ENCODE data around the gene HHIPL2. TPM values are rescaled to one million over a fixed set of nuclear protein-coding genes. Genes with fewer than 3 reads are reported as not detected.
"Not testable (repeated sequence)": the region's sequence is repeated elsewhere in the genome, so short reads cannot be mapped to it uniquely, and the experiment has no call there.

The HHIPL2 gene
- polyA plus RNA-seq, 3 donors, result 0.24 TPM; not detected in 2

DNA sequence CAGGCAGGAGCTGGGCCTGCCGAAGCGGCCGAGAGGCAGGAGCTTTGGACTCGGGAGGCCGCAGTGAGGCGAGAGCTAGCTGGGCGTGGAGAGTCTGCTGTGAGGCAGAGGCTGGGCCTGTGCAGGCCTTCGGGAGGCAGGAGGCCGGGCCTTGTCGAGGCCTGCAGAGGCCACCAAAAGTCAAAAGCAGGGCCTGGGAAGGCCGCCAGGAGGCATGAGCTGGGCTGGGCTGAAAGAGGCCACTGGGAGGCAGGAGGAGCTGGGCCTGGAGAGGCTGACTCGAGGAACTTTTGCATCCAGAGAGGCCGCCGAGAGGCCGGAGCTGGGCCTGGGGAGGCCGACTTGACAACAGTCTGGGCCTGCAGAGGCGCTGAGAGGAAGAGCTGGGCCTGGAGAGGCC is 74.2 kb downstream of the HHIPL2 start:
- 91 to 95% (median 92%) methylated on average over 12 to 17 of the region's 17 CpGs for WGBS, 3 donors
- H3K27ac ChIP-seq (ENCODE audit: low read depth, low read length), result not testable (repeated sequence)

DNA sequence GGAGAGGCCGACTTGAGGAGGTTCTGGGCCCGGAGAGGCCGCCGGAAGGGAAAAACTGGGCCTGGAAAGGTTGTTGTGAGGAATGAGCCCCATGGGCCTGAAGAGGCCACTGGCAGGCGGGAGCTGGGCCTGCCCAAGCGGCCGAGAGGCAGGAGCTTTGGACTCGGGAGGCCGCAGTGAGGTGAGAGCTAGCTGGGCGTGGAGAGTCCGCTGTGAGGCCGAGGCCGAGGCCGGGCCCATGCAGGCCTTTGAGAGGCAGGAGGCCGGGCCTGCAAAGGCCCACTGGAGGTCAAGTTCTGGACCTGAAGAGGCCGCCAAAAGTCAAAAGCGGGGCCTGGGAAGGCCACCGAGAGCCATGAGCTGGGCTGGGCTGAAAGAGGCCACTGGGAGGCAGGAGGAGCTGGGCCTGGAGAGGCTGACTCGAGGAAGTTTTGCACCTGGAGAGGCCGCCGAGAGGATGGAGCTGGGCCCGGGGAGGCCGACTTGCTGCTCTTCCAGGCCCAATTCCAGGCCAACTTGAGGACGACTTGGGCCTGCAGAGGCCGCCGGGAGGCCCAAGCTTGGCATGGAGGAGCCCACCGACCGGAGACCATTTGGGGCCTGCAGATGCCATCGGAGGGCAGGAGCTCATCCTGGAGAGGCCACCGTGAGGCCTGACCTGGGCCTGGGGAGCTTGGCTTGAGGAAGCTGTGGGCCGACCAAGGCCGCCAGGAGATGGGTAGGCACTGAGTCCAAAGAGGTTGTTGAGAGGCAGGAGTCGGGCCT is 74.9 kb downstream of the HHIPL2 start:
- WGBS, 3 donors, result 93 to 99% (median 95%) methylated on average over 25 to 32 of the region's 33 CpGs
- not testable (repeated sequence) for H3K27ac ChIP-seq (ENCODE audit: low read depth, low read length)

Other genes with a start within 250 kb of the HHIPL2 start
- 1 to 10 TPM; 1.0 to 3.1 (median 2.9) TPM for gene TAF1A, start 41.8 kb upstream of the HHIPL2 start, polyA plus RNA-seq
- 10 to 100 TPM; 12.5 to 41.6 (median 30.3) TPM for gene MIA3, start 70.0 kb upstream of the HHIPL2 start, polyA plus RNA-seq
- gene AIDA, start 164.4 kb upstream of the HHIPL2 start, polyA plus RNA-seq, result 100 to 1,000 TPM in 1 of 3 donors, 10 to 100 TPM in 2; 22.9 to 121 (median 58.0) TPM
- gene BROX, start 164.5 kb upstream of the HHIPL2 start, polyA plus RNA-seq, result 10 to 100 TPM in 1 of 3 donors, 1 to 10 TPM in 2; 6.4 to 15.3 (median 8.1) TPM
- 1 to 10 TPM in 1 of 3 donors, under 1 TPM in 2; 0.10 to 2.1 (median 0.67) TPM for gene FAM177B, start 189.1 kb upstream of the HHIPL2 start, polyA plus RNA-seq